ENCODE data around the gene CPB2.

GRCh38 chr13:46142776-46143175, 37.9 kb upstream of the CPB2 start:
- no peak for TF ChIP-seq EZH2phosphoT487 (IDR thresholded peaks at IDR 0.05; ENCODE audit: insufficient read depth, low read depth)
- no peak for TF ChIP-seq EZH2 (IDR thresholded peaks at IDR 0.05; ENCODE audit: insufficient read depth, poor library complexity, severe bottlenecking)

Measured in GM23248 (cell line).